ENCODE results near the gene OR2L8. TPM values are rescaled to one million over a fixed set of nuclear protein-coding genes. Genes with fewer than 3 reads are reported as not detected.

The OR2L8 gene
- total and polyA plus RNA-seq, 2 experiments from 2014 or later, result not detected

- TF ChIP-seq NANOG (IDR thresholded peaks at IDR 0.05; ENCODE audit: borderline replicate concordance), result no peak
- no peak for TF ChIP-seq ZNF462 (CRISPR knock-in tag; IDR thresholded peaks at IDR 0.05)
- TF ChIP-seq CTCF (conservative IDR thresholded peaks at IDR 0.05; ENCODE audit: low read depth in 2 of 2), result no peak
- no peak for TF ChIP-seq EZH2 (IDR thresholded peaks at IDR 0.05; ENCODE audit: low read depth, unreplicated experiment)
- no peak for TF ChIP-seq STAT1 (IDR thresholded peaks at IDR 0.05; ENCODE audit: unreplicated experiment)
- TF ChIP-seq POLR2AphosphoS5 (IDR thresholded peaks at IDR 0.05; ENCODE audit: low read depth), result no peak
Measured at GRCh38 chr1:247914941-247915662, 33.6 kb upstream of the OR2L8 start (continued).

GRCh38 chr1:247919952-247920351 lies 28.7 kb upstream of the OR2L8 start, which contains the start of gene OR2T8:
TSS of gene OR2T8 (plus strand) at chr1:247920252. CDS start at chr1:247921018, 766 bp downstream.
- Histone ChIP-seq H3K36me3 (ENCODE audit: insufficient read depth) (no peaks in the 10 kb centered on the region), H4K20me1 (replicated peaks; ENCODE audit: insufficient read depth) (no peaks in the 10 kb centered on the region), H3K4me1 (ENCODE audit: insufficient read depth) (no peaks in the 10 kb centered on the region), H3K27me3 (ENCODE audit: insufficient read depth) (no peaks in the 10 kb centered on the region), H3K79me2 (replicated peaks; ENCODE audit: insufficient read depth) (no peaks in the 10 kb centered on the region), H3K27ac (ENCODE audit: low read depth) (no peak within 1 kb of the TSS), H3F3A (replicated peaks; ENCODE audit: low read depth) (no peaks in the 10 kb centered on the region), H3K4me3 (no peak within 1 kb of the TSS), H2AFZ (no peak within 1 kb of the TSS), H3K4me2 (no peak within 1 kb of the TSS), H3K9me2 (ENCODE audit: insufficient read depth) (no peaks in the 10 kb centered on the region)
- no peak for TF ChIP-seq CREB1 (CRISPR knock-in tag; IDR thresholded peaks at IDR 0.05; ENCODE audit: low read depth)
- H3K4me3 Mint-ChIP-seq, result no peak within 1 kb of the TSS
- no peaks in the 10 kb centered on the region for H3K36me3 Mint-ChIP-seq (ENCODE audit: low read depth)
- no peaks in the 10 kb centered on the region for H3K27me3 Mint-ChIP-seq (ENCODE audit: insufficient read depth, low read depth, poor library complexity)
- peaks cover 63% of the 10 kb centered on the region for H3K9me3 Mint-ChIP-seq
- ATAC-seq (no peak), DNase-seq (ENCODE audit: low spot score) (no peak)
- H3K4me1 Mint-ChIP-seq, result no peaks in the 10 kb centered on the region
- no peak within 1 kb of the TSS for H3K27ac Mint-ChIP-seq
